Endometrium (tissue), 2 donors: Measurements from ENCODE around the gene TBL1XR1.
"Not testable (repeated sequence)": the region's sequence is repeated elsewhere in the genome, so short reads cannot be mapped to it uniquely, and the experiment has no call there.

Source experiments
- FAIRE-seq: peaks from 2 replicates; lab custom pipeline; 2012; peaks lifted over from hg19 to GRCh38; lab: Jason Lieb, UNC
- donor health status: control.
- donor health status: control.

TBL1XR1 gene

DNA sequence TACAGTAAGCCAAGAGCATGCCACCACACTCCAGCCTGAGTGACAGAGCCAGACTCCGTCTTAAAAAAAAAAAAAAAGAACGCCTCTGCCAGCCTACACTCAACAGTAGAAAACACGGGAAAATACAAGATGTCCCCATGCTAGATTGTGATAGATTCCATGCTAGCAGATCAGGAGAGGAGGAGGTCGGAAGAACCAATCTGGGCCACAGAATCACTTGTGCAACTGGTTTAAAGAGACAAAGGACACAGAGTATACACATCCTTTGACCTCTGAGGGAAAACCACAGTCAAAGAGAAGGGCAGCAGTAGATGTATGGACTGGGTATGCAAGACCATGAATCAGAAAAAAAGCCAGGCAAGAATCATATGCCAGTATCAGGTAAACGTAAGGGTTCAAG lies 15.9 kb downstream of the TBL1XR1 start:
- FAIRE-seq: no peak

DNA sequence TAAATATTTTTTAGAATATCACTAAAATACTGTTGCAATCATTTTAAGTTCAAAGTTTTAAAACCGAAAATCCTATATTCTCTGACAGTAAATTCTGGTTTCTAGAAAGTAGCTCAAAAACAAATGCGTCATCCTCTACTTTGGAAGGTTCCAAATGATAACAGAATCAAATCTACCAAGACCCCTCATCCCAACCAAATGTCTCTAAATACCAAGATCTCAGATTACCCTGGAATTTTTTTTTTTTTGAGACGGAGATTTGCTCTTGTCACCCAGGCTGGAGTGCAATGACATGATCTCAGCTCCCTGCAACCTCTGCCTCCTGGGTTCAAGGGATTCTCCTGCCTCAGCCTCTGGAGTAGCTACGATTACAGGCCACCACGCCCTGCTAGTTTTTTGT lies 16.8 kb downstream of the TBL1XR1 start:
- FAIRE-seq: no peak

DNA sequence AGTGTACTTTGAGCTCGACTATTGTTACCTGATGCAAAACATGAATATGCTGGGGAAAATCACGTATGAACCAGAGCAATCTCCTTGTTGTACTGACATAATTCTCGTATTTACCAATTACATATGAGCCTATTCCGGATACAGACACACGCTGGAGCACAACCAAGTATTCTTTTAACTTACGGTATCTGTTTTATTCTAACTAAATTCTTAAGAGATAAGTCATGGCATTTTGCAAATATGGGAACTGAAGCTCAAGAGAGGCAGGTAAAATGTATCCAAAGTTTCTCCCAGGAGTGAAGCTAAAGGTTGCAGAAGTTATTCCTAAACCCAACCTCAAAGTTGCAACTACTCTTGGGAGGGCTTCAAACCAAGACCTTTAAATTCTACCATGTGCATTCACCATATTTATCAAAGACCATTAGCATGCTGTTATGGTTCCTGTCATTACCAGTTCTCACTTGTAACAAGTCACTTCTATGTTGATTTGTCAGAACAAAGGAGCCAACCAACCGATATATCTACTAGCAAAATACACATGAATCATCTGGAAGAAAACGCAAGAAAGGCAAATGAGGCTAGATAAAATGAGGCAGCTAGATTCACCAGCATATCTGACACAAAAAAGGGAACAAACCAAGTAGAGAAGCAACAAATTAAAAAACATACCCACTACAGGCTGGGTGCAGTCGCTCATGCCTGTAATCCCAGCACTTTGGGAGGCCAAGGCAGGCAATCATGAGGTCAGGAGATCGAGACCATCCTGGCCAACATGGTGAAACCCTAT lies 17.8 kb downstream of the TBL1XR1 start:
- no peak for FAIRE-seq

DNA sequence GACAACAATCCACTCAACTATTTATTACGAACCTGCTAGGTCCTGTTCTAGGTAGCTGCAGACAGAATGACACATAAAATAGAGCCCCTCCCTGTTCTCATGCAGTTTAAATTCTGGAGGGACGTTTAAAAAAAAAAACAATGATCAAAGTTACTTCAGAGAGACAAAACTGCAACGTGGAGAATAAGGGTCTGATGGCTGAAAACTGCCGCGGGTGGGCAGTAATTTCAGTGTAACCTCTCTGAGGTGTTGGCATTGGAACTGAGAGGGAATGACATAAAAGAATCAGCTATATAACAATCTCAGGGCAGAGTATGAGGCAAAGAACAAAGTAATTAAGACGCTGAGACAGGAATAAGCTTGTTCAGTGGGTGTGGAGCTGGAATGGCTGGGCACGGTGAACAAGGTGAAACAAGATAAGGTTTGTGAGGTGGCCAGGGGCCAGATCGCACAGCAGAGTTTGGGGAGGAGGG lies 19.5 kb downstream of the TBL1XR1 start:
- FAIRE-seq: no peak

DNA sequence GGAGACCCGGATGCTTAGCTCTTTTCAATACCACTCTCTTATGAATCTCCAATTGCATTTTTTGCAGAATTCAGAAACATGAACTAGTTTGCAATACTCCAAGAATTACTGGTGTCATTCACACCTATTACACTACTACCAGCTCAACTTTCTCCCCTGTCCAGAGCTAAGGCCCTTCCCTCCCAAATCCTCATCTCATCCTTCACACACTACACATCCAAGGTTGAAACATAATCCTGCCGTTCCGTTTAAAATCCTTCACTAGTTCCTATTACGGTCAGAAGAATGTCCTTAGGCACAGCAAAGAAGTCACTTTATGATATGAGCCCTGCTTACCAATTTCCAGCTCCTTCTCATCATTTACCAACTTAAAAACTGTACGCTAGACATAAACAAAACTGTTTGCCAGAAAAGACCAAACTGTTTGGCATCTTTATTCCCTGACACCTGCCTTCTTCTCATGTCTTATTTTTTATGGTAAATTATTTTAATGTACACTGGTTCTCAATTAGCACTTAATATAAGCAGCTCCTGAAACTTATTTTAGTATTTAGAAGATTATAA lies 22.6 kb downstream of the TBL1XR1 start:
- no peak for FAIRE-seq

DNA sequence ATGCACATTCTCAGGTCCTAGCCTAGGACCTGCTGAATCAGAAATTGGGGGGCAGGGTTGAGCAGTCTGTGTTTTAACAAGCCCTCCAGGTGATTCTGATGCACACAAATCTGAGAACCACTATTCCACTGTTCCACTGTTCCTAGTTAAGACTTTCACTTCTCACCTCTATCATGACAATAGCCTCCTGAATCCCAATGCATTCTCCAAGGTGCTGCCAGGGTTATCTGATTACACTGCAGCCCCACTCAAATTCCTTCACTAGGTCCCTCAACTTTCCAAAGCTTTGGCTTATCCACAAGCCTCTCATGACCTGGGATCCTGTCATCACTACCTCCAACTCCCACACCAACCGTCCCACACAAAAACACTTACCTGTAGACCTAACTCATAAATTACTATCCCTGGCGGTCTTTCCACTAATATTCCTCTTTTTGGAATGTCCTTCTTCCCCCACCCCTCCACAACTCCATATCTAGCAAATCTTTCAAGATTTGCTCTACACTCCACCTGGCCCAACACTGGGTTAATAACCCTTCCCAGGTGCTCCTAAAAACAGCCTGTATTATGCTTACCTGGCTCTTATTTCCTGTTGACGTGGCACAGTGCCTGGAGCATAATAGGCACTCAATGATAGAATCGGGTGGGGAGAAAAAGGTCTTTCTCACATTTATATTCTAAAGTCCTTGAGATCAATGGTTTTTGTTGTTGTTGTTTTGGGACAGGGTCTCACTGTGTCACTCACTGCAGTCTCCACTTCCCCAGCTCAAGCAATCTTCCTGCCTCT lies 27.2 kb downstream of the TBL1XR1 start:
- FAIRE-seq: no peak

DNA sequence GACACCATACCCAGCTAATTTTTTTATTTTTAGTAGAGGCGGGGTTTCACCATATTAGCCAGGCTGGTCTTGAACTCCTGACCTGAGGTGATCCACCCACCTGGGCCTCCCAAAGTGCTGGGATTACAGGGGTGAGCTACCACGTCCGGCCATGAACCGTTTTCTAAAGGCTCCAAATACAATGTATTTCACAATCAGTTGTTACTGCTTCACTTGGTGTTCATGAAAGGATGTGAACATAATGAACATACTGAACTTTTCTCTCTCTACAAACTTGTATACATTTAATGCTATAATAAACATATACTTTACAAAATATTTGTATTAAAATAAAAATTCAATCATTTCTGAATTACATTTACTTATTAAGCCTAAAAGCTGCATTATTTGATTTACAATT lies 28.9 kb downstream of the TBL1XR1 start:
- no peak for FAIRE-seq

DNA sequence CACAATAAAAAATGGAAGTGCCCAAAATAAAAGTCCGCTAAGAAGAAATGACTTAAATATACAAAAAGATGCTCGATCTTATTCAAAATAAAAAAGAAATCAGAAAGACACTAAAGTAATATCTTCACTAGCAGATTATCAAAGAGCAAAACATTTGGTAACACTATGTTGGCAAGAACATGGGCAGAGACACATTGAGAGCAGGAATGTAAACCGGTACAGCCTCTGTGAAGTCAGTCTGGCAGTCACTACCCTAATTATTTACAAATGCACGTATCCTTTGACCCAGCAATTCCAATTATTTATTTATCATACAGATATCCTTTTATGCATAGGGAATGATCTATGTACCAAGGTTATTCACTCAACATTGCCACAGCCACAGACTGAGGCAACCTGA lies 34.5 kb downstream of the TBL1XR1 start:
- FAIRE-seq: no peak

DNA sequence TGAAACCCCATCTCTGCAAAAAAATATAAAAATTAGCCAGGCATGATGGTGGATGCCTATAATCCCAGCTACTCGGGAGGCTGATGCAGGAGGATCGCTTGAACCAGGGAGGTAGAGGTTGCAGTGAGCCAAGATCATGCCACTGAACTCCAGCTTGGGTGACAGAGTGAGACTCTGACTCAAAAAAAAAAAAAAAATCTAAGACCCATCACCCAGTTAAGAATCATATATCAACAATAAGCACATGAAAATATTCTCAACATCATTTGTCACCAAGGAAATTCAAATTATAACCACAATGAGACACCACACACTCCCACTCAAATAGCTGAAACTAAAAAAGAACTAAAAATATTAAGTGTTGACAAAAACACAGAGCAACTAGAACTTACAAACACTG lies 35.7 kb downstream of the TBL1XR1 start:
- FAIRE-seq: not testable (repeated sequence)

DNA sequence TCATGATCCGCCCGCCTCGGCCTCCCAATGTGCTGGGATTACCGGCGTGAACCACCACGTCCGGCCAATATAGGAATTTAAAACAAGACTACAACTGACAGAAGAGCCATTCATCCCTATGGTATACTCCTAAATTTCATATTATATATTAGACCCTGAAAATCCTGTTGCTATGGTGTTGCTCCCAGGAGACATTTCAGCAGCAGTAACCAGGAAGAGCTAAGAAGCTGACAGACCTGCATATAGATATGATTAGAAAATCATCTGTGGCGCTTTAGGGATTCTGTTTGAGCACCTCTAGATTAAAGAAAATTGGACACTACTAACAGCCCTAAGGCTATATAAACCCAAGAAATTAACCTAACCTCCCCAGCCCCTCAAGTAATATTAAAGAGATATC lies 38.8 kb downstream of the TBL1XR1 start:
- FAIRE-seq: no peak

DNA sequence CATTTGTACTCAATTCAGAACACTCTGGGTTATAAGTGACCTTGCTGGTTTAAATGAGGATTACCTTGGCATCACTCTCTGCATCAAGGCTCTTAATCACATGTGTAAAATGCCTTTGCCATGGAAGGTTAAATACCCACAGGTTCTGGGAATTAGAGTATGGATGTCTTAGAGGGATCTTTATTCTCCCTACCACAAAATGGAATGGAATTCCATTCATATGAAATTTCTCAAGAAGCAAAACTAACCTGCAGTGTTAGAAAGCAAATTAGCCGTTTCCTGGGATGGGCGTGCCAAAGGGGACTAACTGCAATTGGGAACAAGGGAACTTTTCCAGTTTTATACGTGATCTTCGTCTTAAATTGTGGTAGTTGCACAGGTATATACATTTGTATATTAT lies 39.8 kb downstream of the TBL1XR1 start:
- no peak for FAIRE-seq

DNA sequence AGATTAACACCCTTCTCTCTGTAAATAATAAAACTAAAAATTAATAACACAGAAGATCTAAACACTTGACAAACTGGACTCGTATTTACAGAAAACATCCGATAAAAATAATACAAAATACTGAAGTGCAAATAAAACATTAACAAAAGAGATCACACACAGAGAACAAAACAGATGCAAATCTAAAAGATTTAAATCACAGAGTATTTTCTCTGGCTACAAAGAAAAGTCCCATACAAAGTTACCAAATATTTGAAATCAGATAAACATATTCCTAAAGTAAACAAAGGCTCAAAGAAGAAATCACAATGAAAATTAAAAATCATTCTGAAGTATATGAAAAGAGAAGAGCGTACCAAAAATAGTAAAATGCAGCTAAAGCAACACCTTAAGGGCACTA lies 42.5 kb downstream of the TBL1XR1 start:
- FAIRE-seq: peak; percentile 94

DNA sequence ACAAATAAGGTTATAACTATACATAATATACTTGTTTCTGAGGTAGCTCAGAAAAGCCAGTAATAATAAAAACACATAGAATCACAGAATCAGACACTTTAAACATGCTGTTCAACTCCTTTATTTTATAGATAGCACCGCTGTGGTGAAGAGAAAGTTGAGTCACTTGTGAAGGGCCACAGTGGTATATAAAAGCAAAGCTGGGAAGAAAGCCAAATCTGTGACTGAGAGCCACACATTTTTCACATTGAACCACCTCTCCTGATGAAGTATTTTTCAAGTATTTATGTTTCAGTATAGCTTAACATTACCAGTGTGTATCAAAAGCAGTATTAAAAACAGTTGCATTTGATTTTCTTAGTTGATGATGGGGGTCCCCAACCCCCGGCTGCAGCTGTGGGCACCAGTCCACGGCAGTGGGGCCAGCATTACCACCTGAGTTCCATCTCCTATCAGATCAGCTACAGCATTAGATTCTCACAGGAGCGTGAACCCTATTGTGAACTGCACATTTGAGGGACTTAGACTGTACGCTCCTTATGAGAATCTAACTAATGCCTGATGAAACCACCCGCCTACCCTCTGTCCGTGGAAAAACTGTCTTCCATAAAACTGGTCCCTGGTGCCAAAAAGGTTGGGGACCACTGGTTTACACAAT lies 46.2 kb downstream of the TBL1XR1 start:
- FAIRE-seq: no peak

DNA sequence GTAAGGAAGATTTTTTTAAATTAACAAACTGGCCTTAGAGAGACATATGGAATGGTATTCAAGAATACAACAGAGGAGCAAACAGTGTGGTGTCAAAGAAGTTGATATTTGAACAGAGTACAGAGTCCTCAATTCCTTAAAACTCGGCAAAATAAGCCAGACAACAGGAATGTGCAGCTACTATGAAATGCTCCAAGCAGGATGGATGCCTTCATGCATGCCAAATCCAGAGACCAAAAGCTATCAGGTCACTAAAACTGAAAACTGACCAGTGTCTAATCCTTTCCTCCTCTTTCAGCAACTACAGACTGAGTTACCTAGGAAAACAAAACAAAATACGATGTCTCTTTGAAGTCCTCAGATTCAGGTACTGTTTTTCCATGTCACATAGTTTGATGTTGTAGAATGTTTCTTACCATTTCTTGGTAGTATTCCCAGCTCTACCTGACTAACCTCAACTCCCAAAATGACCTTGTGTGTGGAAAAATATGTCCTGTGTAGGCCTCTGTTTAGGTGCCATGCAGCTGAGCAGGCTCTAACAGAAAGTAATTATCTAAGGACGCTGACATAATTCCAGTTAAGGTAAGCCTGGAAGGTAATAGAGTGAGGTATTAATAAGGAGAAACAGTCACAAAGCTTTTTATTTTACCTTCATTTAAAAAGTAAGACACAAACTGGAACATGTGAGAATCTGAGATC lies 46.9 kb downstream of the TBL1XR1 start:
- FAIRE-seq: no peak

DNA sequence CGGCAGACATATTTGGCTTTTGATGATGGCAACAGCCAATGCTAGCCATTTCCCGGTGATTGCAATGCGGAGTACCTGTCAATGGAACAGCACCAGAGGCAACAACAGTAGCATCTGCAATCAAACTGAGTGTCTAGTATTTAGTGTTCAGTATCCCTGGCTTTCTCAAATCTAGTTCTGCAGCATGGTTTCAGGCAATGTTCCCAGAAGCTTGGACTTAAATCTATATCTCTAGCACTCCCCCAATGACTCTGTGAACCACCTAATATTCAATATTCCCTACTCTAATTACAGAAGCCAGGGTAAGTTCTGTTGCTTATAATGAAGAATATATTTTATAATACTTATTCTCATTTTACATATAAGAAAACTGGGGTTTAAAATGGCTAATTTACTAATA lies 48.2 kb downstream of the TBL1XR1 start:
- no peak for FAIRE-seq

DNA sequence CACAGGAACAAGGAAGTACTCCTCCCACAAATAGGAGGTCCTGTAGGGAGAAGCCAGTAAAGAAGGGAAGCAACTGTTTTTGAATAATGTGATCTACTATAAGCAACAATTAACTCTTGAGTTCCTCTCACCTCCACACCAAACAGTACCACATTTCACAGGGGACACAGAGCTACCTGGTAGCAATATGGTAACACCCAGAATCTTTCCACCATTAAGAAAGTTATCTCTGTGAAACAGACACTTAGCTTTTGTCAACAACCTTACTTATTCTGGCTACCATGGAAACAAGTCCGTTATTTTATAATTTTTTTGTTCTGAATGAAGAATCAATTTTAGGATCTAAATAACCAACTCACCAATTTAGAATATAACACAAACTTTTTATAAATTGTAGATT lies 49.5 kb downstream of the TBL1XR1 start:
- no peak for FAIRE-seq

DNA sequence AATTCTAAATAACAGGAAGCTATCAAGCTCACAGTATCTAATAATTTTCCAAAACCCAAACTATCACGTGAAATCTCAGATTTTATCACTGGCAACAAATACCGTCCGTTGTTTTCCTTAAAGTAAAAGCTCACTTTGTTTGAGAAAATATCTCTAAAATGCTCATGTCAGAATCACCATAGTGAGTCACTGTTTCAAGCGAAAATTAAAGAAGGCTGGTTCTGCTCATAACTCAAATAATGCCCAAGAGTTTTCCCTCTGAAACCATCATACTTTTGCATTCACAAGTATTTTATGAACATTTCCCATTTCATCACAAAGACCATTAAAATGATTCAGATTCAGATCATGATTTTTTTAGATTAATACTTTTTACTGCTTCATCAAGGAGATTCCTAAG lies 50.6 kb downstream of the TBL1XR1 start:
- no peak for FAIRE-seq

DNA sequence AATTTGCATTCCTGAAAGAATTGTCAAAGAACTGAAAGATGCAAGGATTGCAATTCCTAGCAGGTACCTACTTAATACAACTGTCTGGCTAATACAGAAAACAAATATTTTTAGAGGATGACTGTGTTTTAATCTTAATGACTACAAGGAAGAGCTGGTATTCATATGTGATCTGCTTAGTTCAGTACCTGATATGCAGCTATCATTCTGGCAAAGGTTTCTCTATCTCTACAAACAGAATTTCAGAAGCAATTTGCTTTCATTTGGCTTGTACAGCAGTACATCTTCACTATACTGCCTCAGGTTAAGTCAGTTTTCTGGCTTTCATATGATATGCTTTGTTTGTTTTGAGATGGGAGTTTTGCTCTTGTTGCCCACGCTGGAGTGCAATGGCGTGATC lies 51.3 kb downstream of the TBL1XR1 start:
- FAIRE-seq: no peak

DNA sequence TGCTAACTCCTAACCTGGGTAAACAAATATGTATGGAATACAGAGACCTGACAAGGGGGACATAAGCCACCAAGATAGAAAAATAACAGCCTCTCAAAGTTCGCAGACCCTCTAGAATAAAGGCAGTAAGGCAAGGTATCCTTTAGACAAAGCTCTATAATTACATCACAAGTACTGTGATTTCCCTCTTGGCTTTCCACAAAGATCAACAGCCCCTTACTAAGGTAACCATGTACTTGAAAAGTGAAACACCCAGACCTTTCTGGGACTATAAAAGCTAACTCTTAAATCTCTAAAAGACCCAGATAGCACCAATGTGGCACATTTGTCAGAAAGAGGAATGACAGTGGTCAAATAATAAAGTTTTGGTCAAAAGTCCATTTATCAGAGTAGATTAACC lies 51.9 kb downstream of the TBL1XR1 start:
- no peak for FAIRE-seq

DNA sequence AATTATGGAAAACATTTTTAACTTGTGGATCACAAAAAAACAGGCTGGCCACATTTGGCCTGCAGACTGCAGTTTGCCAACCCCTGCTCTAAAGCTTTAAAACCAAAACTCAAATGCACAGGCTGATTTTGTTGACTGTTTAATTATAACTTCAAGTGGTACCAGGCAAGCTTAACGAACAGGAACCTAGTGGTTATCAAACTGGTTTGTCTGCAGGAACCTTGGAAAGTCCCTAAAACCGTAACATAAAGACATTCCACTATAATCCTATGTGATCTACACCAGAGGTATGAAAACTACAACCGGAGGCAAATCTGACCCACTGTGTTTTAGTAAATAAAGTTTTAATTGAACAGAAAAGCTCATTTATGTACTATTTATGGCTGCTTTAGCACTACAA lies 52.4 kb downstream of the TBL1XR1 start:
- no peak for FAIRE-seq

DNA sequence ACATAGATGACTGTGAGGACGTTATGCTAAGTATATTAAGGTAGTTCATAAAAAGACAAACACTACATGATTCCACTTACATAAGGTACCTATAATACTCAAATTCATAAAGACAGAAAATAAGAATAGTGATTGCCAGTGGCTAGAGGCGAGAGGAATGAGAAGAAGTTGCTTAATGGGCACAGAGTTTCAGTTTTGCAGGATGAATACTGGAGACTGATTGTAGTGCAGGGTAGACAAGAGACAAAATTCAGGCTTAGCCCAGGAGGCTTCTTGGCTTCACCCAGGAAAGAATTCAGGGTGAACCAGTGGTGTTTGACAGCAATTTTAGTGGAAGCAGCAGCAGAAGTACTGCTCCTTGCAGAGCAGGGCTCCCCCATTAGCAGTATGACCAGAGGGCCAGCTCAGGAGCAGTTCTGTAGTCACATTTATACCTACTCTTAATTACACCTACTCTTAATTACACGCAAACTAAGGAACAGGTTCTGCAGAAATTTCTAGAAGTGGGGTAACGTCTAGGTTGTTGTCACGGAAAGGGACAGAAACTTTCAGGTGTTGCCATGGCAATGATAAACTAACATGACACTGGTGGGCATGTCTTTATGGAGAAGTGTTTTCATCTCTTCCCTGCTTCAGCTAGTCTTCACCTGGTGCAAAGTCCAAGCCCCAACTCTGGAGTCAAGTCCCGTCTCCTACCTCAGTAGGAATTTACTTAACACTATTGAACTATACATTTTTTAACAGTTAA lies 55.2 kb downstream of the TBL1XR1 start:
- no peak for FAIRE-seq
